ENCODE measurements around the gene DTX4.
A peak's percentile ranks its signal among the peaks of the same experiment; 100 is the strongest.

DTX4 gene

DNA sequence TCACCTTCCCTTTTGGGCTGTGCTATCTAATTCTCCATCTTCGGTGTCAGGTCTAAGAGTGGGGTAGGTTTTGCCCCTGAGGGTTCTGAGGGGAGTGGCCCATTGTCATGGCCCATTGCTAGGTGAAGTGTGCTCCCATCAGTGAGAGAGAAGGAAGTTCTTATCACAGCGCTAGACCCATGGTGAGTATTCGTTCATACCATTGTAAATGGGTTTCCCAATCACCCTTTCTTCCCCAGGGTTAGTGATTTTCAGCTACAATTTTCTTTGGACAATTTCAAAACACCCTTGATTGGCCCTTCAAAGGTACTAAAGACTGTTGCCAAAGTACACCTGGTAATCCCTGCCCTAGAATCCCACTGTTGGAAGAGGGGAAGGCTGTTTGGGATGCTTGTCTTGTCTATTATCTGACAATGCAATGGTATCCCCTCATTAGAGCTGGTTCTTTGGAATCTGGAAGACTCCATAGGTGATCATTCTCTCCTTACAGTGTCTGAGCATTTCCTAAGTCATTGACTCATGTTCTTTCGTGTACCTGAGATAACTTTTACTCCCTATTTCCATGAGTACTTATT lies 20.6 kb downstream of the DTX4 start:
- no peak for DNase-seq

DNA sequence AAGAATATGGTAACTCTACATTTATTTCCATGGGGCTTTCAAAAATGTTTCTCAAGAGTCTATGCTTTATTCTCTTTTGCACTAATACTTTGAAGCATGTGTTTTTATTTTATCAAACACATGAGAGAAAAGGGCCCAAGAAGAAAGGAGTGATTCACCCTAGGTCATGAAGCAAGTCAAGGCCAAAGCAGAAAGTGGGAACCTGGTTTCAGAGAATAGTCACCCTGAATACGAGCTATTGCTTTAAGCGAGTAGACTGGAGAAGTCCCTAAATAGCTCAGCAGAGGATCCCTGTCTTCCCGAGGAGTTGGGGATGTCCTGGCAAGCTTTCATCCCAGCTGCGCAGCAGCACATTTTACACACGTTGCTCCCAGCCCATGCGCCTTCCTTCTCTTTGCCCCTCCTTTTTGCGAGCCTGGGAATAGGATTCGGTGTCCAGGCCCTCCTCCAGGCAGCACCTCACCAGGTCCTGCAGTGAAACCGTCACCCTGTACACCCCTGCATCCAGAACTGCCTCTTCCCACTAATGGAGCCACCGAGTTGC lies 21.7 kb downstream of the DTX4 start:
- peak; percentile 51 for DNase-seq

DNA sequence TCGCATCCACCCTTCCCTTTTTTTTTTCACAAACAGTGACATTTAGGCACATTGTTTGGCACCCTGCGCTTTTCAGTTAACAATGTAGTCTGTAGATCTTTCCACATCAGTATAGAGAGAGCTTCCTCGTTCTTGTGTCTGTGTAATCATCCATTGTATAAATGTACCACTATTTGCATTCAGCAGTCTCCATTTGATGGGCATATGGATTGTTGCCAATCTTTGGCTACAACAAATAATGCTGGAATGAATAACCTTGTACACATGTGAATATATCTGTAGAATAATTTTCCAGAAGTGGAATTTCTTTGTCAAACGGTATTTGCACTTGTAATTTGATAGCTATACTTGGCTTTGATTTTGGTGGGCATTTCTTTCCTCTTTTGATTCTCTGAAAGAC lies 23.7 kb downstream of the DTX4 start:
- no peak for DNase-seq

DNA sequence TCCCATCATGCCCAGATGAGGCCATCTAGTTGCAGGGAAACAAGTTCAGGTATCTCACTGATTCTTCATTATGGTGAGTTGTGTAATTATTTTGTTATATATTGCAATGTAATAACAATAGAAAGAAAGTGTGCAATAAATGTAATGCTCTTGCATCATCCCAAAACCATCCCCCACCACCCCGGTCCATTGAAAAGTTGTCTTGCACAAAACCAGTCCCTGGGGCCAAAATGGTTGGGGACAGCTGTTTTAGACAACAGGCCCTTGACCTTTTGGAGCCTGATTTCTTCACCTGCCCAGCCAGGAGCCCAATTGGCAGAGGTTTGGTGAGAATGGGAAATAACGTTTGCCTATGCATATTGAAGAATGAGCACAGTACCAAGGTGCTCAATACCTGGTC lies 24.8 kb downstream of the DTX4 start:
- no peak for DNase-seq

DNA sequence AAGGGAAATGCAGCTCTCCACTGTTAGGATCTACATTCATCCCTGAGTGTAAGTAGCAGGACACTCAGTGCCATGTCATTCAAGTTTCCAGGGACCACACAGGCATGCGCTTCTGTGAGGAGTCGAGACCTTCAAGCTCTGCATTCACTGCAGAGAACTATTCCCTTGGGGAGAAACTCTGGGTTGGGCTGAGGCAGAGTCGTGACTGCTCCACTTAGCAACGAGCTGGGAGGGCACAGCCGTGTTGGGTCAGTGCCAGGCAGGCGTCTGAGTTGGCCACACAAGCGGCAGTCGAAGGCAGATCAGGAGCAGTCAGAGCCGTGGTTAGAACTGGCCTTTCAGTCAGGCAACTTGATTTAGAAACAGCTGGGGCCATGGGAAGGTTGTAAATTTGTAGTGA lies 26.1 kb downstream of the DTX4 start:
- DNase-seq: peak; percentile 89

DNA sequence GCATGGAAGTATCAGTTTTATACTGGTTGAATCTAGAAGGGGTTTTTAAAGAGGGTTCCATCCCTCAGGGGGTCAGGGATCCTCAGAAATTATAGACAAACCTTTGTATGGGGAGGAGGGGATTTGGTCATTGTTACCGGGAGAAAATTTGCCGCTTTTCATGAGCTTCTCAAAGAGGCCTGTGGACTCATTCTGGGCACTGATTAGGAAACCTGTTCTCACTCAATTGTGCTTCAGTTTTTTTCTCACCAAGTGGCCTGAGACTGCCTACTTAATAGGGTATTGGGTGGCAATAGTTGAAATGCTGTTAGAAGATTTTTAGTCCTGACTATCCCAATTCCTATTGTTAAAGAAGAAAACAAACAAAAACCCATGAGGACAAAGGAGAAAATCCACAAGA lies 26.8 kb downstream of the DTX4 start:
- DNase-seq: no peak

DNA sequence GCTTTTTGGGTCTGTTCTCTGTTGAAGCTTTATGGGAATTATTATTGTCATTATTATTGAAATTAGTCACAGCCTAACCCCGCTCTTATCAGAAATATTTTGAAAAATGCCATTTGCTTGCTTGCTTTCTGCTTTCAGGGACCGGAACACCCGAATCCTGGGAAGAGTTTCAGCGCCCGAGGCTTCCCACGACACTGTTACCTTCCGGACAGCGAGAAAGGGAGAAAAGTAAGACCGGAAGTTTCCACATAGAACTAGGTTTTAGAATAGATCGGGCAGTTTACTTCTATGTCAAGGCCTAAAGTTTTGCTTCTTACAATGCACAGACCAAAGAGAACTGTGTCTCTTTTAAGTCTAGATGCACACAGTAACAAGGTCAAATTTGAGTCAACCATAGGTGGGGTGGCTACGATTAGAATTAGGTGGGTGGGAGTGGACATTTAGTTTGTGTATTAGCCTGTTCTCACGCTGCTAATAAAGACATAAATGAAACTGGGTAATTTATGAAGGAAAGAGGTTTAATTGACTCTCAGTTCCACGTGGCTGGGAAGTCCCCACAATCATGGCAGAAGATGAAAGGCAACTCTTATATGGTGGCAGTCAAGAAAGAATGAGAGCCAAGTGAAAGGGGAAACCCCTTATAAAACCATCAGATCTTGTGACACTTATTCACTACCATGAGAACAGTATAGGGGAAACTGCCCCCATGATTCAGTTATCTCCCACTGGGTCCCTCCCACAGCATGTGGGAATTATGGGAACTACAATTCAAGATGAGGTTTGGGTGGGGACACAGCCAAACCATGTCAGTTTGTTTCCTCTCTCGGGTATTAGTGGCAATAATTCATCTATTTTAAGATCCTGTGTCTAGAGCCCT lies 27.9 kb downstream of the DTX4 start:
- DNase-seq: no peak

DNA sequence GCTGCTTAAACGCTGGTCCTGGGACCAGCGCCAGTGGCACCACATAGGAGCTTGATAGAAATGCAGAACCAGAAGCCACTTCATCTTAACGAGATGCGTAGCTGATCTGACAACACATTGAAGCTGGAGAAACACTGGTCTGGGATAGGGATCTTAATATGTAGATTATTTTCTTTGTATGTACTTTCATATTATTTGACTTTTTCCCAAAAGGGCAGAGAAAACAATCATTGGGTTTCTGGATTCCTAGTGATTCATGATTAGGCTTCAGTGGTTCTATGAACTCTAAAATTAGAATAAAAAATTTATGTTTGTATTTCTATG lies 28.5 kb downstream of the DTX4 start:
- no peak for DNase-seq

DNA sequence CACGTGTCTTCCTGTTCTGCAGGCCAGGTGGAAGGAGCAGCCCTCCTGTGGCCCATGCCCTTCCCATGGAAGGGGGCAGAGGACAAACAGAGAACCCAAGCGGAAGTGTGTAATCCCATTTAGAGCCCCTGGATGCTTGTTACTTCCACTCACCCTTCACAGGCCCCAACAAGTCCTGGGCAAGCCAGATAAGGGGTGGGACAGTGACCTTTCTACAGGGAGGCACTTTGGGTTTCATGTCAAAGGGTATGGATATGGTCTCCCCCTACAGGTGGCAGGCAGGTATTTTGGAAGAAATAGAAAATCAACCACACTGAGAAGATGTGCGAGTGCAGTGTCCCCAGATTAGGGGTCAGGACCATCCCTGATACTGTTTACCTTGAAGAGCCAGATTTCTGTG lies 29.4 kb downstream of the DTX4 start:
- DNase-seq: no peak

DNA sequence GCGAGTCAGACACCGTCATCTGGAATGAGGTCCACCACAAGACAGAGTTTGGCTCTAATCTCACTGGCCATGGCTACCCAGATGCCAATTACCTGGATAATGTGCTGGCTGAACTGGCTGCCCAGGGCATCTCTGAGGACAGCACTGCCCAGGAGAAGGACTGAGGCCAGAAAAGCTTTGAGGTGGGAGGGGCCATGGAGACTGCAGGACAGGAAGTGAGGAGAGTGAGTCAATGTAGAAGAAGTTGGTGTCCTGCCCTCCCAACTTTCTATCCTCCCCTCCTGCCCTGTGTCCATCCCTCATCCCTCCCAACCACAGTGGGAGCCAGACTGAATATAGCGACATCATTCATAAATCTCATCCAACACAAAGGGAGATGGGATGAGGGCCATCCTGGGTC lies 32.8 kb downstream of the DTX4 start:
- DNase-seq: no peak

DNA sequence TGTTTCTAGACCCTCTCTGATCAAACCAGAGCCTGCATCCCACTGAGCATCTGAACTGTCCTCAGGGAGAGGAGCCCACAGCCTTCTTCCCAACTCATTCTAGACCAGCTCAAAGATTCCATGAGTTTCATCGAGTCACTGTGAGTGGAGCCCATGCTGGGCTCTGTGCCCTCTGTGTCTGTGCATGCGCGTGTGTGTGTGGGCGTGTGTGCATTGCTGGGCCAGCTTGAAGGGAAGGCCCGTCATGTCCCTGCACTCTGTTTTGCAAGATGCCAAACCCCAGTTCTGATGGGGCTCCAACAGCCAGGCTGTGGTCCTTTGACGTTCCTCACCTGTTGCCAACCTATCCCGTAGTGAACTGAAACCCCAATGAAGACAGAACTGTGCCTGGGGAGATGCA lies 33.7 kb downstream of the DTX4 start:
- DNase-seq: no peak

DNA sequence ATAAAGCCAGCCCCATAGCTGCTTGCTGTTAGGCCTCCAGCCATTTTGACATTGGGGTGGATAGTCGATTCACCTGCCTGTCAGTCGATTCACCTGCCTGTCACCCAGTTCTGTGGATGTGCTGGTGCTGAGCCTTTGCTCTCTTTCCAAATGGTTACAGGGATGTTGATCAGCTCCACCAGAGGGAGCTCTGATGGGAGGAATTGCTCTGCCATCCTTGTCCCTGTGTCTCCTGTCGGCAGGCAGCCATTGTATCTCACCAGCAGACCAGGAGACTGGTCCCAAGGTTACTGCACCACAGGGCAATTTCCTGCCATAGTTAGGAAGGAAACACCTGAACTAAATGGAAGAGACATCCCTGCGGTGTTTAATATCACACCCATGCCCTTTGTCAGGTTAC lies 34.7 kb downstream of the DTX4 start:
- no peak for DNase-seq

DNA sequence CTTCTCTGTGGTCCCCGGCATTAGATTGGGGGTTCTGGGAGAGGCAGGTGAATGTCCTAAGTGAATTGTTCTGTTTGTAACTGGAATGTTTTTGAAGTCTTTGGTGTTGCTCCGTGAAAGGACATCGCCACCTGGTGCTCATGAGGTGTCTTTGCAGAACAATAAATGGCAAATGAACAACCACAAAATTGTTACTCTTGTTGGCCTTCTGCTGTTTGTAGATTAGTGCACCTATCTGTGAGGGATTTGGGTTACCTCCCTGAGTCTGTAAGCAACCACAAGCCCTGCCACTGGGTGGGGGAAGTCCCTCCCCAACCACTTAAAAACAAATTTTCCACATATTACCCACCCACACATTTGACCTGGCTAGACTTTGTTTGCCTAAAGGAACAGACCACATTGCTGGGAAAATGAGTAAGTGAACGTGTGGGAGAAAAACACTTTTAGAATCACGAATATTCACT lies 36.1 kb downstream of the DTX4 start:
- DNase-seq: peak; percentile 46

DNA sequence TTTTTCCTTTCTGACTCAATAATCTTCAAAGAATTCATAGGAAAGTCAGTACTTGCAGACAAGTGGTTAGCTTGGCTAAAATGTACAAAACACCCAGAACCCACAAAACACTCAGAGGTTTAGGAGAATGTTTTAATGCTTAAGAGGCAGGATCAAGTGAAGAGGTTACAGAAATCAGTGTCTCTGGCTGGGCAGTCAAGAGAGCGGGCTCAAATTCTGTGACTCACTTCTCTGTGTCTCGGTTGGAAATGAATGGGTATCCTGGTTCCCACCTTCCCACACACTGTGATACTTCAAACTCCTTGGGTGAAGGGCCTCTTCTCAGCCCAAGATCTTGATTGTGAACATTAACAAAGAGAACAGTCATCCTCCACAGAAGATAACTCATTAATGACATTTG lies 37.0 kb downstream of the DTX4 start:
- no peak for DNase-seq

DNA sequence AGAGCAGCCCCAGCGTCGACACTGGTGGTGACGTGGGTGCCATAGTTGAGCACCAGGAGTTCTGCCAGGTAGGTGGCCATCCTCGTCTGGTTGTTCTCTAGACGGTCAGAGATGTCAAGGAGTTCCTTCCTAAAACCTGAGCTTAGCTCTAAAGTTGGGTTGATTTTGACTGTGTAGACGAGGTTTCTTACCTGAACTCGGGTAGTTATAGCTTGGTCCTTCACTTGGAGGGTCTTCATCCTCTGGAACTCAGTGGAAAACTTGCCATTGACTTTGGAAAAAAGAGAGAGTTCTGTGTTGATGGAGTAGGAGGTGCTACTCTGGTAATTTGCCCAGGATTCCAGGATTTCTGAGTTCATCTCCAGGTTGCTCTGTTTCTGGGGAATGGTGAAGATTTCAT lies 40.3 kb downstream of the DTX4 start:
- DNase-seq: no peak

DNA sequence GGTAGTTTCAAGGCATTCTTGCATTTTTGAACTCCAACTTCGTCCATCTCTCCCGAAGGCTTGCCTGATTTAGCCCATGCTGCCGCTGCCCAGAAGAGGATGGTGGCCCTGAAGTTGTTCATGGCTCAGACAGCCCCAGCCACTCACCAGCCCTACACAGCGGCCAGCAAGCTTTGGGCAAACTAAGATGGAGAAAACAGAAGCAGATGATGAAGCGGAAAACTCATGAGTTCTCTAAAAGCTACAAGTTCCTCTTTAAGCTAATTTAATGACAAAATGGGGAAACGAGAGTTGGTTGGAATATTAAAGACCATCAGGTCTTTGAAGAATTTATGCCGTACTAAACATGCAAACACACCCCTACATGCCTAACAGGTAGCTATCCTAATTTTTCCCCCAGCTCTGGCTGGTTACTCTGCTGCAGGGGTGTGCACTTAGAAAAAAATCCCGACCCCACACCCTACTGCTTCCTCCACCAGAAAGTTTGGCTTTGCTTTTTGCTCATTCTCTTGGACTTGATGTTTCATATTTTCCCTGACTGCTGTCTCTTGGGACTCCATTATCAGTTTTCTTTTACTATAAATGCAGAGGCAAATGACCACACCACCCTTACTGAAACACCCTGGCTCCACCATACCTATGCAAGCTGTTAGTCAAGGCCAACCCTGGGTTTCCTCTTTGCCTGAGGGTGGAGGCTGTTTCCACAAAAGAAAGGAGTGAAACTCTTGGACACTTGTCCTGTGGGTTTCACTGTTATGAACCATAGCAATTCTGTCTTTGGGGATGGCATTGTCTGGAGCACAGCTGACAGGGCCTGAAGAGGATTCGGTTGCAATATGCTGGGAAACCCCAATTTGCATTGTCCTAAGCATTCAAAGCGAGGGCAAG lies 41.1 kb downstream of the DTX4 start, which contains the start of gene MPEG1:
TSS of gene MPEG1 (minus strand) at position 184 of the 888 bp plus-strand sequence. CDS start at position 122, 62 bp downstream.
- DNase-seq: no peak

DNA sequence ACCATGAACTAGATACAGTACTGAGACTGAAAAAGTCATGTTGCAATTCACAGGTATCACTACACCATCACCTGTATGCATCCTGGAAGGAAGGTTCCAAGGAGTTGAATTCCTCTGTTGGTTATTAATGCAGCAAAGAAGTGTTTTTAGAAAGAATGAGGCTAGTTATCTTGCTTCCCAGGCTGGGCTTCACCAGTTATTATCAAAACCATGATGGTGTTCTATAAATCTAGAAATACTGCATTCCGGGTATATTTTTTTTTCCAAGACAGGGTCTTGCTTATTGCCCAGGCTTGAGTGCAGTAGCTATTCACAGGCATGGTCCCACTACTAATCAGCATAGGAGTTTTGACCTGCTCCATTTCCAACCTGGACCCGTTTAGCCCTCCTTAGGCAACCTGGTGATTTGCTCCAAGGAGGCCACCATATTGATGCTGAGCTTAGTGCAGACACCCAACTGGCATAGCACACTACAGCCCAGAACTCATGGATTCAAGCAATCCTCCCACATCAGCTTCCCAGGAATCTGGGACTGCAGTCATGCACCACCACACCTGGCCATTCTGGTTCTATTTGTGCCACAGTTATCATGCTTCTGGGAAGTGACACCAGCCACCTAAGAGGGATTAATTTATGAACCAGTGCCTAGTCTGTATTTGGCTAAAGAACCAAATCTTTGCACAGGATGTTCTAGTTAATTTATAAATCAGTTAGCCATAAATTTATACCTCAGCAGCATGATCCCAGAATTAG lies 42.4 kb downstream of the DTX4 start:
- DNase-seq: no peak

DNA sequence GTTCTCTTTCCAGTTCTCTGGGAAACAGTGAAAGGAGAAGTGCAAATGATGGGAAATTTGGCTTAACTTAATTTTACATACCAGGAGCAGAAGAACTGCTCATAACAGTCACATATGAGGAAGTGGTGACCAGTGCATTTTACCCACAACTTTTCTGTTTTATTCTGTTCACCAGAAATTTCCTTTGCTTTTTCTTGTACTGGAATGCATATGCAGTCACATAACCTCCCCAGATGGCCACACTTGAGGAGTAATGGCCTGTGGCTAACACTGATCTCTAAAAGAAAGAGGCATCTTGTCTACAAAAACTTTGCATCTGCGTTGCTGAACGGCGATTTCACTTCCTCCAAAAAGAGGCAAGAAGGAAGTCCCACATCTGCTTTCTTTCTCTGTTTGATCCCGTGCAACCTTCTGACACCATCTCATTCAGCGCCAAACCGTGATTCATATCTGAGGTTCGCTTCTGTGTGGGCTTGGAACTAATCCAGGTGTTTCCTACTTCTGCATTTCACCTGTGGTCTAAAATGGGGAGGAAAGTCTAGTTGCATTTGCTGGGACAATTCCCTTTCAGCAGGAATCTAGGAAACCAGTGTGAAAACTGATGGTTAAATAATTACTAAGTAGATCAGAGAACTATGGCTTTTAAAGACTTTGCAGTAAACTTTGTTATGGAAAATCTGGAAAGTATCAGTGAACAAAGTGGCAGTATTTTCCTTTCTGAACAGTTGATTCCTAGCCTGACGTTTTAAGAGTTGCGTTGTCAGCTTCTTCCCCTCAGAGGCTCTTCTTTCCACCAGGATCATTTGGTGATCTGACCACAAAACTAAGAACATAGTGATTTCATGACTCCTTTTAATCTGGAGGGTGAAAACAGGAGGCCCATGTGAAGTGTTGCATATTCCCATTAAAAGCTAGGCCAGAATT lies 45.0 kb downstream of the DTX4 start:
- peak; percentile 39 for DNase-seq

DNA sequence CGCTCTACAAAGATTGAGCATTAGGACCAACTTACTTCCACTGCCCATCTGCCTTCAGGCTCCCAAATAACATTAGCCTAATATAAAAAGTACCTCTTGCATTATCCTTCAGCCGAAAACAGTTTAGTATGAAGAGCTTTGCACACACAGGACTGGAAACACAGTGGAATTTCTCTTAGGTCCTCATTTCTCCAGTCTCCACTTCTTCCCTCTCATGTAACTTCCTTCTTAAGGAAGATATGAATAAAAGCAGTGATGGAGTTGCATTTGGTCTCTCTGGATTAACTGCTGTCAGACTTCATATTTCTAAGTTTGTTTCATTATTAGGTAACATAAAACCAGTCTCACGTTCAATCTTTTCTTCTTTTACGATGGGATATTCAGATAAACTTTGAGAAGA lies 46.4 kb downstream of the DTX4 start:
- DNase-seq: no peak

DNA sequence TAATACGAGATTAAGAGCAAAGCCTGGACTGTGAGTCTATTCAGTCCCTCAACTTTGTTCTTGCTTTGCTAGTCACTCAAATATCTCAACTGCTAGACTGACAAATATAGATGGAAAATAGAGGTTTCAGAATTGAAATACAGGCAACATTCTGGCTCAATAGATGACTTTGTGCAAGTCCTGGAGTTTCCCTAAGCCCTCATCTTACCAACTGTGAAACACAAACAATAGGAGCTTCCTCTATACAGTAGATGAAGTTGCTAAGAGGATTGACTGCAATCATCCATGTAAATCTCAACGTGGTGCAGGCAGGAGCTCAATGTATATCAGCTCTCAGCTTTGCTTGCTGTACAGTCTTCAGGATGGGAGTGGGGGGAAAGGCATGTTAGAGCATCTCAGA lies 47.0 kb downstream of the DTX4 start:
- no peak for DNase-seq

DNA sequence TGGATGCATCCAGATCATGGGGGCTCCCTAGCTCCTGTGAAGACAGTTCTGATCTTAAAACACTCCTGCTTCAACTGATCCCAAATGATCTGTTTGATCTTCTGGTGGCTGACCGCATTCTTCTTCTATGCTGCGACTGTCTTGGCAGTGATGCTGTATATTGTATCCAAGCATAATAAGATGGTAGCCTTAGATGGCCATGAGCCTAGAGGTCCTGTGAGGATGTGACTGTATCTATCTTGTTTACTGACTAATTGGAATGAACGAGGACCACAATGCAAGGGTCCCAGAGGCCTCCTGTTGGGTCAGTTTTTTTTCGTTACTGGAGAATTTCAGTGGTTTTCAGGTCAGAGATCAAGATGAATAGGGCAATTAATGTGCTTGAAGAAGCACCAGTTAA lies 47.9 kb downstream of the DTX4 start:
- DNase-seq: no peak
